Measurements from ENCODE around the gene CCL15. TPM values are rescaled to one million over a fixed set of nuclear protein-coding genes. Genes with fewer than 3 reads are reported as not detected.
A peak's percentile ranks its signal among the peaks of the same experiment; 100 is the strongest.

CCL15 gene
- total RNA-seq, 2 donors from 2014 or later = not detected

- H3K27ac Mint-ChIP-seq = no peak overlapping the region
- no peaks in the 10 kb centered on the region for H3K9me3 Mint-ChIP-seq
- H3K36me3 Mint-ChIP-seq = no peaks in the 10 kb centered on the region
- DNase-seq (ENCODE audit: low spot score in 2 of 2) = no peak
- ATAC-seq = no peak
Measured at GRCh38 chr17:35972535-35972934, 28.8 kb downstream of the CCL15 start.

GRCh38 chr17:35972066-35972465, 29.3 kb downstream of the CCL15 start:
- H3K27ac Mint-ChIP-seq = no peak overlapping the region
- DNase-seq (ENCODE audit: low spot score in 2 of 2) = no peak
- no peaks in the 10 kb centered on the region for H3K9me3 Mint-ChIP-seq
- no peak for ATAC-seq
- H3K36me3 Mint-ChIP-seq = no peaks in the 10 kb centered on the region

GRCh38 chr17:35969558-35970380, 31.6 kb downstream of the CCL15 start:
- Mint-ChIP-seq H3K36me3 (no peaks in the 10 kb centered on the region), H3K27ac (no peak overlapping the region), H3K9me3 (no peaks in the 10 kb centered on the region)
- DNase-seq (ENCODE audit: low spot score in 2 of 2) (peak in 1 of 2 donors; percentile 73), ATAC-seq (peak; percentile 53 to 66)

GRCh38 chr17:35968520-35969054, 32.8 kb downstream of the CCL15 start:
- Mint-ChIP-seq H3K9me3 (no peaks in the 10 kb centered on the region), H3K27ac (no peak overlapping the region), H3K36me3 (no peaks in the 10 kb centered on the region)
- ATAC-seq (no peak), DNase-seq (ENCODE audit: low spot score in 2 of 2) (no peak)

- no peak overlapping the region for H3K27ac Mint-ChIP-seq
- no peak for ATAC-seq
- no peaks in the 10 kb centered on the region for H3K36me3 Mint-ChIP-seq
- DNase-seq (ENCODE audit: low spot score in 2 of 2) = no peak
- H3K9me3 Mint-ChIP-seq = no peaks in the 10 kb centered on the region
Measured at GRCh38 chr17:35965272-35965671, 36.1 kb downstream of the CCL15 start.

GRCh38 chr17:35963663-35964062, 37.7 kb downstream of the CCL15 start:
- no peak for ATAC-seq
- no peak for DNase-seq (ENCODE audit: low spot score in 2 of 2)
- no peak overlapping the region for H3K27ac Mint-ChIP-seq
- H3K9me3 Mint-ChIP-seq = no peaks in the 10 kb centered on the region
- H3K36me3 Mint-ChIP-seq = no peaks in the 10 kb centered on the region

GRCh38 chr17:35953720-35954119, 47.6 kb downstream of the CCL15 start:
- DNase-seq (ENCODE audit: low spot score in 2 of 2) (no peak), ATAC-seq (no peak)
- Mint-ChIP-seq H3K9me3 (no peaks in the 10 kb centered on the region), H3K36me3 (no peaks in the 10 kb centered on the region), H3K27ac (no peak overlapping the region)

GRCh38 chr17:35949401-35949800, 52.0 kb downstream of the CCL15 start:
- no peak for DNase-seq (ENCODE audit: low spot score in 2 of 2)
- H3K27ac Mint-ChIP-seq = no peak overlapping the region
- no peak for ATAC-seq
- H3K36me3 Mint-ChIP-seq = no peaks in the 10 kb centered on the region
- no peaks in the 10 kb centered on the region for H3K9me3 Mint-ChIP-seq

GRCh38 chr17:35948092-35948491, 53.3 kb downstream of the CCL15 start:
- no peak for ATAC-seq
- no peak overlapping the region for H3K27ac Mint-ChIP-seq
- DNase-seq (ENCODE audit: low spot score in 2 of 2) = no peak
- no peaks in the 10 kb centered on the region for H3K9me3 Mint-ChIP-seq
- H3K36me3 Mint-ChIP-seq = no peaks in the 10 kb centered on the region

Other genes starting within 250 kb of the CCL15 start
- under 1 TPM in 1 of 2 donors, not detected in 1; 0.16 TPM for gene GAS2L2, start 248.3 kb downstream of the CCL15 start, total RNA-seq
- not detected for gene C17orf50, start 240.7 kb downstream of the CCL15 start, total RNA-seq
- gene MMP28, start 205.9 kb downstream of the CCL15 start, total RNA-seq = under 1 TPM in 1 of 2 donors, not detected in 1; 0.74 TPM
- gene TAF15, start 192.1 kb downstream of the CCL15 start, total RNA-seq = 100 to 1,000 TPM; 283 to 312 TPM
- not detected for gene HEATR9, start 132.7 kb downstream of the CCL15 start, total RNA-seq
- 10 to 100 TPM; 13.1 to 14.7 TPM for gene CCL5, start 121.2 kb downstream of the CCL15 start, total RNA-seq
- gene RDM1, start 70.8 kb downstream of the CCL15 start, total RNA-seq = 10 to 100 TPM in 1 of 2 donors, 1 to 10 TPM in 1; 8.4 to 12.8 TPM
- gene LYZL6, start 57.8 kb downstream of the CCL15 start, total RNA-seq = not detected
- not detected for gene CCL16, start 20.1 kb downstream of the CCL15 start, total RNA-seq
- not detected for gene CCL14, start 14.8 kb downstream of the CCL15 start, total RNA-seq
- gene CCL23, start 16.4 kb upstream of the CCL15 start, total RNA-seq = not detected
- gene CCL18, start 62.7 kb upstream of the CCL15 start, total RNA-seq = under 1 TPM in 1 of 2 donors, not detected in 1; 0.37 TPM
- 10 to 100 TPM; 34.3 to 64.4 TPM for gene CCL3, start 88.6 kb upstream of the CCL15 start, total RNA-seq
- 10 to 100 TPM; 22.9 to 65.8 TPM for gene CCL4, start 102.3 kb upstream of the CCL15 start, total RNA-seq
- gene TBC1D3B, start 175.1 kb upstream of the CCL15 start, total RNA-seq = 1 to 10 TPM; 4.3 to 7.6 TPM
- 1 to 10 TPM; 2.5 to 5.6 TPM for gene CCL3L1, start 195.2 kb upstream of the CCL15 start, total RNA-seq
- 10 to 100 TPM in 1 of 2 donors, 1 to 10 TPM in 1; 3.9 to 21.2 TPM for gene CCL4L2, start 209.5 kb upstream of the CCL15 start, total RNA-seq

All from activated naive CD4-positive, alpha-beta T cell treated with anti-CD3 and anti-CD28 coated beads, Interleukin-2, amount 50 U/mL, for 72 hours (primary cell).